Measurements from ENCODE around the gene CLTCL1. TPM values are rescaled to one million over a fixed set of nuclear protein-coding genes. Genes with fewer than 3 reads are reported as not detected.

Gene CLTCL1
- total RNA-seq, 1 experiment from 2014 or later = 7.1 TPM

DNA sequence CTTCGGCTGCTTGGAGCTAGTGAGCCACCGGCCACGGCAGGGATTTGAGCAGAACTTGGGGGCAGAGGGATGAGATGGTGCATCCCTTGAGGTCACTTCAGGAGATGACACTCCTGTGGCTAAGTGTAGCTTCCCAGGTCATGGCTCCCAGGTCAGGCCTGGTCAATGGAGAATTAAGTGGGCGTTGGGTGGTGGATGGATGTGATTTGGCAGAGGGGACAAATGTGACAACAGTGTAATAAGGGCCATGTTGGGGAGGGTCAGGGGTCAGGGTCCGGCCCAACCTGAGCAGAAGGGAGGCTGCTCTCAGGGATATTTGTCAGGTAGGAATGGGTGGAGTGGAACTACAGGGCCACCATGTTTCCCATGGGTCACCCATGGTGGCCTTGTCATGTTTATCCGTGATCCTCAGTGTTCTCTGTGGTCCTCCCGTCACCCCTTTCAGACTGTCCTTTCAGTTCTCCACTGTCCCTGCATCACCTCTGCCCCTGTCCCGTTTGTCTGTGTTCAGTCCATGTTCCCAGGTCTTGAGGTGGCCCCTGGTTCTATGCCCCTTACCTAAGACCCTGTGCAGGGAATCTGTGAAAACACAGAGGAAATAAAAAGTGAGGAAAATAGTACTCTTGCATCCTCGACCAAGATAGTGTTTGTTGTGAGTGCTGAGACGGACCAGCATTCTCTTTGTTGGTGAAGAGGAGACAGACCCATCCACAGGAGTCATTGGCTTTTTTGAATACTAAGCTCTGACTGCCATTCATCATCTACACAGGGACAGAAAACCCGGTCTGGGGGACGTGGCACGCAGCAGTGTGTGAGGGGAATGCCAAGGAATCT, 119.1 kb downstream of the CLTCL1 start:
- H2AFZ ChIP-seq (ENCODE audit: low read depth, low read length, poor library complexity, severe bottlenecking) = no peak overlapping the region
- CTCF ChIA-PET = no interaction called here

DNA sequence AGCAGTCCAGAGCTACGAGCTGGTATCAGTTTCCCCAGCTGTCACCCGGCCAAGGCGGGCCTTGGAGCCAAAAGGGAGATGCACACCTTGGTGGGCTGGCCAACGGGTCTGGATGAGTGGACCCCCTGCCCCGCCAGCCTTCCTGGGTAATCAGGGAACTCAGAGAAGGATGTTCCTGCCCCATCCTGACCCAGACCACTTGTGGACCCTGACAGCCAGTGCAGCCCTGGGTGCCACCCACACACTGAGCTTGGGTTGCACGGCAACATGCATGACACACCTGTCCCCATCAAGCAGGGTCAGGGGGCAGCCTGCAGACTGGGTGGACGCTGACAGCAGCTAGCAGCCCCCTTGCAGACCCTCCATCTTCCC, 121.6 kb downstream of the CLTCL1 start:
- Histone ChIP-seq H3K9me2 (ENCODE audit: insufficient read depth) (no peaks in the 10 kb centered on the region), H3K9ac (ENCODE audit: low read length) (no peak overlapping the region), H3K27me3 (ENCODE audit: insufficient read depth, low read length) (peaks cover 12% of the 10 kb centered on the region), H3K4me3 (replicated peaks in 1 of 2; ENCODE audit: low read depth in 1 of 2, low read length in 2 of 2) (no peak overlapping the region), H3K79me2 (ENCODE audit: insufficient read depth, low read length) (peaks cover 35% of the 10 kb centered on the region), H2AFZ (ENCODE audit: low read depth, low read length, poor library complexity, severe bottlenecking) (no peak overlapping the region), H3K27ac (ENCODE audit: low read depth, low read length) (no peak overlapping the region), H4K20me1 (ENCODE audit: insufficient read depth) (no peaks in the 10 kb centered on the region), H3K36me3 (ENCODE audit: control insufficient read depth in 1 of 2, insufficient read depth in 2 of 2, low read length in 2 of 2) (no peaks in the 10 kb centered on the region), H3K4me2 (ENCODE audit: low read length) (peak overlapping the region; percentile 99), H3K9me3 (ENCODE audit: control insufficient read depth in 1 of 2, insufficient read depth in 1 of 2, low read depth in 1 of 2, low read length in 2 of 2) (no peaks in the 10 kb centered on the region), H3K4me1 (ENCODE audit: control insufficient read depth in 1 of 2, insufficient read depth in 2 of 2, low read length in 2 of 2) (peaks cover 4 to 37% of the 10 kb centered on the region in 2 experiments; a peak in 3 of 4 replicates)
- BruUV-seq (replicated peaks) = no TSS peak
- RAD21 ChIA-PET (ENCODE audit: low non-redundant PET in 1 of 2, low total read pairs in 2 of 2, uncharacterized antibody in 2 of 2, unreplicated experiment in 2 of 2) = no interaction called here
- CTCF ChIA-PET = interaction anchor here (1.2 kb wide), 1 partner anchor 25 kb away, joined by 3 read pairs; the partner anchor contains the start of gene ESS2
- ATAC-seq (no peak), DNase-seq (ENCODE audit: low read depth, low spot score) (no peak)
- intact Hi-C loops (cut with micrococcal nuclease) = no loop called here
- POLR2A ChIA-PET = no interaction called here
- TF ChIP-seq RAD21 (IDR thresholded peaks at IDR 0.05; ENCODE audit: low read depth) (no peak), ELF1 (IDR thresholded peaks at IDR 0.05; ENCODE audit: borderline replicate concordance, low read depth) (no peak), EZH2 (IDR thresholded peaks at IDR 0.05) (no peak), CEBPB (IDR thresholded peaks at IDR 0.05; ENCODE audit: low read depth) (no peak), POLR2AphosphoS5 (IDR thresholded peaks at IDR 0.05; ENCODE audit: low read depth, low read length) (no peak), YY1 (IDR thresholded peaks at IDR 0.05; ENCODE audit: extremely low read depth, insufficient replicate concordance, low read depth, low read length) (no peak), TCF7L2 (IDR thresholded peaks at IDR 0.05; ENCODE audit: borderline replicate concordance, extremely low read depth, insufficient read depth, insufficient read length) (no peak), ZNF274 (IDR thresholded peaks at IDR 0.05; ENCODE audit: low read depth, low read length) (no peak), JUND (IDR thresholded peaks at IDR 0.05) (no peak), SRF (IDR thresholded peaks at IDR 0.05; ENCODE audit: low read depth) (no peak)
- TF ChIP-seq, protein P1, sequence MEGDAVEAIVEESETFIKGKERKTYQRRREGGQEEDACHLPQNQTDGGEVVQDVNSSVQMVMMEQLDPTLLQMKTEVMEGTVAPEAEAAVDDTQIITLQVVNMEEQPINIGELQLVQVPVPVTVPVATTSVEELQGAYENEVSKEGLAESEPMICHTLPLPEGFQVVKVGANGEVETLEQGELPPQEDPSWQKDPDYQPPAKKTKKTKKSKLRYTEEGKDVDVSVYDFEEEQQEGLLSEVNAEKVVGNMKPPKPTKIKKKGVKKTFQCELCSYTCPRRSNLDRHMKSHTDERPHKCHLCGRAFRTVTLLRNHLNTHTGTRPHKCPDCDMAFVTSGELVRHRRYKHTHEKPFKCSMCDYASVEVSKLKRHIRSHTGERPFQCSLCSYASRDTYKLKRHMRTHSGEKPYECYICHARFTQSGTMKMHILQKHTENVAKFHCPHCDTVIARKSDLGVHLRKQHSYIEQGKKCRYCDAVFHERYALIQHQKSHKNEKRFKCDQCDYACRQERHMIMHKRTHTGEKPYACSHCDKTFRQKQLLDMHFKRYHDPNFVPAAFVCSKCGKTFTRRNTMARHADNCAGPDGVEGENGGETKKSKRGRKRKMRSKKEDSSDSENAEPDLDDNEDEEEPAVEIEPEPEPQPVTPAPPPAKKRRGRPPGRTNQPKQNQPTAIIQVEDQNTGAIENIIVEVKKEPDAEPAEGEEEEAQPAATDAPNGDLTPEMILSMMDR (IDR thresholded peaks at IDR 0.05 in 2 of 3, conservative IDR thresholded peaks at IDR 0.05 in 1 of 3; ENCODE audit: borderline replicate concordance in 1 of 3, insufficient read depth in 1 of 3, low read depth in 2 of 3, low read length in 2 of 3) = no peak
- TF ChIP-seq, protein P2, sequence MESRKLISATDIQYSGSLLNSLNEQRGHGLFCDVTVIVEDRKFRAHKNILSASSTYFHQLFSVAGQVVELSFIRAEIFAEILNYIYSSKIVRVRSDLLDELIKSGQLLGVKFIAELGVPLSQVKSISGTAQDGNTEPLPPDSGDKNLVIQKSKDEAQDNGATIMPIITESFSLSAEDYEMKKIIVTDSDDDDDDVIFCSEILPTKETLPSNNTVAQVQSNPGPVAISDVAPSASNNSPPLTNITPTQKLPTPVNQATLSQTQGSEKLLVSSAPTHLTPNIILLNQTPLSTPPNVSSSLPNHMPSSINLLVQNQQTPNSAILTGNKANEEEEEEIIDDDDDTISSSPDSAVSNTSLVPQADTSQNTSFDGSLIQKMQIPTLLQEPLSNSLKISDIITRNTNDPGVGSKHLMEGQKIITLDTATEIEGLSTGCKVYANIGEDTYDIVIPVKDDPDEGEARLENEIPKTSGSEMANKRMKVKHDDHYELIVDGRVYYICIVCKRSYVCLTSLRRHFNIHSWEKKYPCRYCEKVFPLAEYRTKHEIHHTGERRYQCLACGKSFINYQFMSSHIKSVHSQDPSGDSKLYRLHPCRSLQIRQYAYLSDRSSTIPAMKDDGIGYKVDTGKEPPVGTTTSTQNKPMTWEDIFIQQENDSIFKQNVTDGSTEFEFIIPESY (IDR thresholded peaks at IDR 0.05; ENCODE audit: extremely low read depth, insufficient replicate concordance, low read length) = no peak
- TF ChIP-seq, protein P3, sequence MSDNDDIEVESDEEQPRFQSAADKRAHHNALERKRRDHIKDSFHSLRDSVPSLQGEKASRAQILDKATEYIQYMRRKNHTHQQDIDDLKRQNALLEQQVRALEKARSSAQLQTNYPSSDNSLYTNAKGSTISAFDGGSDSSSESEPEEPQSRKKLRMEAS (IDR thresholded peaks at IDR 0.05) = no peak
- TF ChIP-seq, protein P4, sequence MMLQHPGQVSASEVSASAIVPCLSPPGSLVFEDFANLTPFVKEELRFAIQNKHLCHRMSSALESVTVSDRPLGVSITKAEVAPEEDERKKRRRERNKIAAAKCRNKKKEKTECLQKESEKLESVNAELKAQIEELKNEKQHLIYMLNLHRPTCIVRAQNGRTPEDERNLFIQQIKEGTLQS (IDR thresholded peaks at IDR 0.05) = no peak

More for the DNA sequence above, 119.1 kb downstream of the CLTCL1 start:
- POLR2A ChIA-PET = no interaction called here
- H3K27me3 ChIP-seq (ENCODE audit: insufficient read depth, low read length) = peaks cover 12% of the 10 kb centered on the region
- peaks cover 54% of the 10 kb centered on the region for H3K79me2 ChIP-seq (ENCODE audit: insufficient read depth, low read length)
- H3K27ac ChIP-seq (ENCODE audit: low read depth, low read length) = peak overlapping the region; percentile 88
- H3K9ac ChIP-seq (ENCODE audit: low read length) = peak overlapping the region; percentile 99
- RAD21 ChIA-PET (ENCODE audit: low non-redundant PET in 1 of 2, low total read pairs in 2 of 2, uncharacterized antibody in 2 of 2, unreplicated experiment in 2 of 2) = no interaction called here
- H3K36me3 ChIP-seq (ENCODE audit: control insufficient read depth in 1 of 2, insufficient read depth in 2 of 2, low read length in 2 of 2) = no peaks in the 10 kb centered on the region
- peaks cover 9 to 62% of the 10 kb centered on the region in 2 experiments for H3K4me1 ChIP-seq (ENCODE audit: control insufficient read depth in 1 of 2, insufficient read depth in 2 of 2, low read length in 2 of 2)
- BruUV-seq (replicated peaks) = no TSS peak
- intact Hi-C loops (cut with micrococcal nuclease) = no loop called here
- no peaks in the 10 kb centered on the region for H3K9me2 ChIP-seq (ENCODE audit: insufficient read depth)
- no peaks in the 10 kb centered on the region for H3K9me3 ChIP-seq (ENCODE audit: control insufficient read depth in 1 of 2, insufficient read depth in 1 of 2, low read depth in 1 of 2, low read length in 2 of 2)
- no peaks in the 10 kb centered on the region for H4K20me1 ChIP-seq (ENCODE audit: insufficient read depth)
- peak overlapping the region; percentile 99 for H3K4me2 ChIP-seq (ENCODE audit: low read length)
- no peak for DNase-seq (ENCODE audit: low read depth, low spot score)
- TF ChIP-seq ZFX (IDR thresholded peaks at IDR 0.05) (0 out of 2 replicates have a peak, but pooled peaks have one; percentile 4), POLR2AphosphoS5 (IDR thresholded peaks at IDR 0.05; ENCODE audit: low read depth, low read length) (no peak)
- H3K4me3 ChIP-seq (replicated peaks in 1 of 2; ENCODE audit: low read depth in 1 of 2, low read length in 2 of 2) = peak overlapping the region; percentile 98
- ATAC-seq = no peak
